Right hindlimb (tissue), 1 donor: Measurements from ENCODE around the gene GJC3.
"Not testable (repeated sequence)": the region's sequence is repeated elsewhere in the genome, so short reads cannot be mapped to it uniquely, and the experiment has no call there.

Source experiments
- DNase-seq: peaks from one replicate; pipeline ENCODE4 v3.0.0-alpha.2; 2018

GJC3 gene

DNA sequence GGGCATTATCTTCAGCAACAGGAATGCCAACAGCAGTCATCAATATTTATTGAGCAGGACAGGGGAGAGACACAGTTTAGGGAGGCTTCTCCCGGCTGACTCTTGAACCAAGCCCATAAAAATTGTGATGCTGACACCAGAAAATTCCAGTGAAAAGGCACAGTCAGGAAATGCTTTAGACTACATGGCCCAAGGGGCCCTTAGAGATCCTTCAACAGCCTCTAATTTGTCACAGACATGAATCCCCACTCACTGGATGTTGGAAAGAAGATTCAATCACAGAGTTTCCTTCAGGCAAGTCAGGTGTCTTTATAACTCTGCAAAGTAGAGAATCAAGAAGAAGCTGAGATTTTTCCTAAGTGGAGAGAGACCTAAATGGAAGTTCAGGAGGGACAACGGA is 1.2 kb downstream of the GJC3 start:
- no peak for DNase-seq

DNA sequence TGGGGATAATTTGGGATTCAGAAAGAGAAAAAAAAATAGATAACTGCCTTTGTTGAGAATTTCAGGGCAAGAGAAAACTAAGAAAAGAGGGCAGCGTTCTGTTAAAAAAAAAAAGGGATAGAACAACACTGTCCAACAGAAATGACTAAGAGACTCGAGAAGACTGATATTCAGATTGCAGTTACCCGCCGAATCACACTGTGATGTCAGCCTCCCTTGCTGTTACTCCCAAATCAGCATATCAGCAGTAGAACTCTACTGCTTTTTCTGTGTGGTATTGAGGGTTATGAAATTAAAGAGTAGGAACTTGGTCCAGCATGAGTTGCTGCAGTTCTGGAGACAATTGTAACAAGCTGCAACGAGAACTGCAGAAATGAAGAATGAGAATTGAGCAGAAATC is 1.9 kb downstream of the GJC3 start:
- DNase-seq = no peak

- no peak for DNase-seq
Observed at GRCh38 chr7:99926321-99926720, 3.1 kb downstream of the GJC3 start.

- no peak for DNase-seq
Observed at GRCh38 chr7:99923200-99923599, 6.2 kb downstream of the GJC3 start.

- DNase-seq = no peak
Observed at GRCh38 chr7:99920149-99920548, 9.3 kb downstream of the GJC3 start.

DNA sequence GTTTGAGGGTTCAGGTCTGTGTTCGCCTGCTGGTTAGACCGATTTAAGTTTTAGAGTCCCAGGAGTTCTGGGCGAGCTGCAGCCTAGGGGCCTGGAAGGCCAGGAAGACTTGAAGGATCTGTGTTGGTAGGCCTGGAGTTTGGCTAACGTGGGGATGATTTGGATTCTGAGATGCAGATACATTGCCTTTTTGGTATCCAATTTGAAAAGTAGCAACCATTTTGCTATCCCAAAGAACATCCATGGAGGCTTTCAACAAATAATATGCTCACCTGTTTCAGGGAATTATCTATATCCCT is 9.7 kb downstream of the GJC3 start:
- no peak for DNase-seq

DNA sequence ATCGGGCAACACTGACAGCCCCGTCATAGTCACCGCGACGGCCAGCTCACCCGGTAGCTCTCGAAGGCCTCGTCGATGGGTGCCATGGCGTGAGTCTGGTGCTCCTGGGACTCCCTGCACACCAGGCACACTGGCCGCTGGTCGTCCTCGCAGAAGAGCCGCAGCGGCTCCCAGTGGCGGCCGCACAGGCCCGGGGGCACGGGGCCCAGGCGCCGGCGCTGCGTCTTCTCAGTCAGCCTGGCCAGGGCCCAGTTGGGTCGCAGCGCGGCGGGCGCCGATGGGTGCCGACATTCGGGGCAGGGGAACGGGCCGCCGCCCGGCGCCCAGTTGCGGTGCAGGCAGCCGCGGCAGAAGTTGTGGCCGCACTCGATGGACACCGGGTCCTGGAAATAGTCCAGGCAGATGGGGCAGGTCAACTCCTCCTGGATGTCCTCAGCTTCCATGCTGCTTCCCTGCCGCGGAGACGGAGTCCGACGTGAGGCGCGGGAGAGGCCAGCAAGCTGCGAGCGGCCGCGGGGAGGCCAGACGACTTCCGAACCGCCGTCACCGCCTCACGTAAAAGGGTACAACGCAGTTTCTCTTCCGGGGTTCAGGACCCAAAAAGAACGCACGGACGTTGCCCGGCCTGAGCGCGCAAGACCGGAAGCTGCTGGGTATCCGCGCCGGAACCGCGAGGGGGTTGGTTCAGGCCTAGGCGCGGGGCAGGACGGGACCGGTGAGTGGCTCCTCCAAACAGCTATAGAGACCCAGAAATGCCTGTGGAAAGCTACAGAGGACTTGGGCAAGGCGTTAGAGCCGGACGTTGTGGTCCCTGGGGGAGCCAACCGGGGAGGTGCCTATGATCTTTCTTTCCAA is 10.2 kb downstream of the GJC3 start, which contains the start of gene TRIM4:
Gene TRIM4, minus strand, starts transcription at position 572 of the 855 bp plus-strand sequence. Its CDS starts 129 bp downstream, at position 443.
- DNase-seq = peak; percentile 94

- DNase-seq = no peak
Observed at GRCh38 chr7:99910976-99911375, 18.4 kb downstream of the GJC3 start.

- DNase-seq = no peak
Observed at GRCh38 chr7:99901581-99901980, 27.8 kb downstream of the GJC3 start.

- DNase-seq = no peak
Observed at GRCh38 chr7:99899830-99900519, 29.4 kb downstream of the GJC3 start.

DNA sequence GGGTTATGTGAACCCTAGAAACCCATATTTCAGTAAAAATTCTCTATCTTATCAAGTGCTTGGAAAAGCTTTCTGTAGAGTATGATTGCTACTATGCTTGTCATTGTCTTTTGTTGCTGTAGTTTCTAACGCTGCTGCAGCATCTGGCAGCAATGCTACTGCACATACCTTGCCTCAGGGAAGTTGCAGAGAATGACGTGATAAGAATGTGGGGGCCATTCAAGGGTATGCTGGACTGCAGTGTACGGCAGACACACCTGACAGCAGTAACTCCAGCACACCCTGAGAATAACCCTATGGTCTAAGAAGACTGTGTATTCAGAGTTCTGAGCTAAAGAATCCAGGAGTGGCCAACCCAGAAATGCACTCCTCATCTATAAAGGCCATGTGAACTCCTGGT is 30.6 kb downstream of the GJC3 start:
- no peak for DNase-seq

- DNase-seq = no peak
Observed at GRCh38 chr7:99898023-99898357, 31.4 kb downstream of the GJC3 start.

DNA sequence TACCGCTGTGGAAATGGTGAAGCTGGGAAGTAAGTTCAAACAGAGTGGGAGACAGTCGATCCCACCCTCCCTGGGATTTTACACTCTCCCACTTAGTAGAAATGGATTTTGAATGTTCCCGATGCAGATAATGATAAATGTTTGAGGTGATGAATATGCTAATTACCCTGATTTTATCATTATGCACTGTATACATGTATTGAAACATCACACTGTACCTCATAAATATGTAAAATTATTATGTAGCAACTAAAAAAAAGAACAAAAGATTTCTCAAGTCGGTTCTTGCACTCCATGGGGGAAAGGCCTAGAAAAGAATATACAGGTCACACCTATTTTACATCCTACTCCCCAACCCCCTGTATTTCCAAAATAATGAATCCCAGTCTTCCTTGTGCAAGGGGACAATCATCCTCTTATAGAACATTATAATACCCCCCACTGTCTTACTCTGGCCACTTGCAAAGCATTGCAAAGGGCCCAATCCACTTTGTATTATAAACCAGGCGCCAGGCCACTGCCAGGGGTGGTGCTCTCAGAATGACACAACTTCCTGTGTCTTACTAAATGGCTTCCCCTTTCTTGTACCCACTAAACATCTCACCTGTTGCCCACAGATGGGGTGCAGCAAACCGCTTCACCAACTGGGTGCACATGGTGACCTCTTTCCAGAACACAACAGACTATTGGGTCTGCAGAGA is 31.9 kb downstream of the GJC3 start:
- DNase-seq = no peak

DNA sequence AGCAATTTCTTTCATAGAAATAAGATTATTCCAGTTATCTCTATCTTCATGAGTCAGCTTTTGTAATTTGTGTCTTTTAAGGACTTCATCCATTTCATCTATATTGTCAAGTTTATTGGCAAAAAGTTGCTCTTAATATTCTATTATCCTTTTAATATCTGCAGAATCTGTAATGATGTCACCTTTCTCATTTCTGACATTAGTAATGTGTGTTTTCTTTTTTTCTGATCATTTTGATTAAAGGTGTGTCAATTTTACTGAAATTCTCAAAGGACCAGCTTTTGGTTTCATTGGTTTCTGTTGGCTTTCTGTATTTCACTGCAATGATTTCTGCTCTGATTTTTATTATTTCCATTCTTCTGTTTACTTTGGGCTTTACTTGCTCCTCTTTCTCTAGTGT is 34.7 kb downstream of the GJC3 start:
- no peak for DNase-seq

- no peak for DNase-seq
Observed at GRCh38 chr7:99893280-99893679, 36.1 kb downstream of the GJC3 start.

DNA sequence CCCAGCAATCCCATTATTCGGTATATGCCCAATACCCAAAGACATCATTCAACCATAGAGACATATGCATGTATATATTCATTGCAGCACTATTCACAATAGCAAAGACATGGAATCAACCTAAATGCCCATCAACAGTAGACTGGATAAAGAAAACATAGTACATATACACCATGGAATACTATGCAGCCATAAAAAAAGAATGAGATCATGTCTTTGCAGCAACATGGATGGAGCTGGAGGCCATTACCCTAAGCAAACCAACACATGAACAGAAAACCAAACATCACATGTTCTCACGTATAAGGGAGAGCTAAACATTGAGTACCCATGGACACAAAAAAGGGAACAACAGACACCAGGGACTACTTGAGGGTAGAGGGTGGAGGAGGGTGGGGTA is 39.1 kb downstream of the GJC3 start:
- DNase-seq = not testable (repeated sequence)

DNA sequence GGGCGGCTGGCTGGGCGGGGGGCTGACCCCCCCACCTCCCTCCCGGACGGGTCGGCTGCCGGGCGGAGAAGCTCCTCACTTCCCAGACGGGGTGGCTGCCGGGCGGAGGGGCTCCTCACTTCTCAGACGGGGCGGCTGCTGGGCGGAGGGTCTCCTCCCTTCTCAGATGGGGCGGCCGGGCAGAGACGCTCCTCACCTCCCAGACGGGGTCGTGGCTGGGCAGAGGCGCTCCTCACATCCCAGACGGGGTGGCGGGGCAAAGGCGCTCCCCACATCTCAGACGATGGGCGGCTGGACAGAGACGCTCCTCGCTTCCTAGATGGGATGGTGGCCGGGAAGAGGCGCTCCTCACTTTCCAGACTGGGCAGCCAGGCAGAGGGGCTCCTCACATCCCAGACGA is 41.1 kb downstream of the GJC3 start:
- DNase-seq = not testable (repeated sequence)

- DNase-seq = no peak
Observed at GRCh38 chr7:99881370-99881769, 48.0 kb downstream of the GJC3 start.

DNA sequence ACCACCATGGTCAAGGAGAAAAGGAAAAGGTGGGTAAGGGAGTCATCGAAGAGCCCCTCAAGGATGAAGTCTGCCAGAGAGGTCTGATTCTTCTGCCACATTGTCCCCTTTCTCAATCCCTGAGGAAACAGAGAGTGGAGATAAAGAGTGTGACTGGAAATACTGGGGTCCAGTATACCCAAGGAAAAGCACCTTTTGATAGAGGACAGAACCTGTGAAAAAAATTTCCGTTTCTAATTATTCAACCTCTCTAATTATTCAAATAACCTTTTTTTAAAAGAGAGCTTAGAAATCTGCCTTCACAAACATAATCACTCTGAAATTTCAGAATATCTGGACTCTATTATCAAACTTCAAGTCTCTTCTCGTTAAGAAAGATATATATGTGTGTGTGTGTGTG is 52.5 kb downstream of the GJC3 start, which contains the start of gene OR2AE1:
Gene OR2AE1, minus strand, starts transcription at position 101 of the 400 bp plus-strand sequence. Its CDS starts 0 bp downstream, at position 101.
- no peak for DNase-seq

- no peak for DNase-seq
Observed at GRCh38 chr7:99876491-99876890, 52.9 kb downstream of the GJC3 start.
